ENCODE measurements around the gene LRRC56.

LRRC56 gene

GRCh38 chr11:526192-526591, 11.1 kb upstream of the LRRC56 start:
- DNase-seq: no peak

- no peak for DNase-seq
These were observed 9.0 kb upstream of the LRRC56 start for GRCh38 chr11:528166-528814.

- DNase-seq: no peak
These were observed 8.3 kb upstream of the LRRC56 start for GRCh38 chr11:528815-529727.

- DNase-seq: no peak
These were observed 7.5 kb upstream of the LRRC56 start for GRCh38 chr11:529728-530411.

- no peak for DNase-seq
These were observed 6.1 kb upstream of the LRRC56 start for GRCh38 chr11:530960-531831.

- DNase-seq: no peak
These were observed 5.3 kb upstream of the LRRC56 start for GRCh38 chr11:531919-532526.

GRCh38 chr11:532527-532985, 4.8 kb upstream of the LRRC56 start:
- no peak for DNase-seq

- no peak for DNase-seq
These were observed 4.2 kb upstream of the LRRC56 start for GRCh38 chr11:532986-533585.

GRCh38 chr11:533586-534395, 3.5 kb upstream of the LRRC56 start:
- DNase-seq: no peak

- no peak for DNase-seq
These were observed 2.7 kb upstream of the LRRC56 start for GRCh38 chr11:534396-535209.

- DNase-seq: no peak
These were observed 2.2 kb upstream of the LRRC56 start for GRCh38 chr11:535210-535518.

GRCh38 chr11:535519-536454, 1.5 kb upstream of the LRRC56 start, which contains the start of gene HRAS:
Gene HRAS (minus strand): TSS chr11:535576.
- peak; percentile 93 for DNase-seq

- no peak for DNase-seq
These were observed 499 bp downstream of the LRRC56 start for GRCh38 chr11:537622-538430.

GRCh38 chr11:538431-539051, 1.2 kb downstream of the LRRC56 start:
- no peak for DNase-seq

- DNase-seq: no peak
These were observed 2.7 kb downstream of the LRRC56 start for GRCh38 chr11:539971-540481.

- no peak for DNase-seq
These were observed 3.5 kb downstream of the LRRC56 start for GRCh38 chr11:540583-541432.
